ENCODE data around the gene TAC4.

GRCh38 chr17:49882434-49882833 lies 34.6 kb upstream of the TAC4 start:
- TF ChIP-seq POLR2A (IDR thresholded peaks at IDR 0.05) (no peak), CTCF (IDR thresholded peaks at IDR 0.05) (no peak)

Data from uterus (tissue), 2 donors.